HG03280 (cell line): ENCODE measurements around the gene ZIC2.

ENCODE experiments used
- ATAC-seq: cut with Tn5 transposase; IDR thresholded peaks from one replicate; pipeline ENCODE4 v1.9.1; 2021; ENCODE audit warnings: mild to moderate bottlenecking, moderate library complexity; ENCODE audit not compliant: unreplicated experiment

ZIC2 gene

DNA sequence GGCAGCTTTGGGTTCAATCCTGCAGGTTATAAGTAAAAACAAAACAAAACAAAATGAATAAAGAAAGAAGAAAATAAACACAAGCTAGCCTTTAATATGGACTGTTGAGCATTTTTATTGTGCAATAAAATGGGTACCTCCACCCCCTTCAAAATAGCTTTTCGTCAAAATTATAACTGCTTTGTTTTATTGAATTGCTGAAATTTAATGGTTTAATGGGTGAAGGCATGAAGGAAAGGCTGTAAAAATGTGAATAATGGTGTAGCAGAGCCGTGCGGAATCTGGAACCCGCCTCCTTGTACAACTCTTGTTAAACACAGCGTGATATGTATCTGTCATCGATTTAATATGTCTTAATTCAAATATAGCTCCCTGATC, 7.8 kb upstream of the ZIC2 start:
- ATAC-seq: no peak

DNA sequence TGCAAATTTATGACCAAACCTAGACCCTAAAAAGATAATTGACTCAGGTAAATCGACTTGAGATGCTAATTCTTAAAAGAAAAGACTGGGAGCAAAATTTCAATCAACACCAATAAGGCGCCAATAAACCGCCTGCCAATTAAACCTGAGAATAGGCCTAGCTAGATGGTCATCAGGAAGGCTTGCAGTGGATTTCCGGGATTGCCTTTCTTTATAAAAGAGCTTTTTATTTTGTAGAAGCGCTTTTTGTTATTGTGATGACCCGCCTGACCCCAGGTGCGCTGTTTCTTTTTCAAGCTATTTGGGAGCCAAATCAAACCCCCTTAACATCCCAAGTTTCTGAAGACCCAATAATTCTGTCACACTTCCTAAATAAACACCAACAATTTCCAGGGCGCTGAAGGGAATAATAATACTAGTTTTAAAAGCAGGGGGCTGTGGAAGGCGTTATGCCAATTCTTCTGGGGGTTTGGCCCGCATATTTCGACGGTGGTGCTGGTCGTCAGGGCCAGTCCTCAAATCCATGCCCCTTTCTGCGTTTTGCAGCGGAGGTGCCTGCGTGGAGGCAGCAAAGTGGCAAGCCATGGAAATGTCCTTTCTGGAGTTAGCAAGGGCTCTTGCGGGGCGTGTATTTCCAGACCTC, 7.2 kb upstream of the ZIC2 start:
- no peak for ATAC-seq

DNA sequence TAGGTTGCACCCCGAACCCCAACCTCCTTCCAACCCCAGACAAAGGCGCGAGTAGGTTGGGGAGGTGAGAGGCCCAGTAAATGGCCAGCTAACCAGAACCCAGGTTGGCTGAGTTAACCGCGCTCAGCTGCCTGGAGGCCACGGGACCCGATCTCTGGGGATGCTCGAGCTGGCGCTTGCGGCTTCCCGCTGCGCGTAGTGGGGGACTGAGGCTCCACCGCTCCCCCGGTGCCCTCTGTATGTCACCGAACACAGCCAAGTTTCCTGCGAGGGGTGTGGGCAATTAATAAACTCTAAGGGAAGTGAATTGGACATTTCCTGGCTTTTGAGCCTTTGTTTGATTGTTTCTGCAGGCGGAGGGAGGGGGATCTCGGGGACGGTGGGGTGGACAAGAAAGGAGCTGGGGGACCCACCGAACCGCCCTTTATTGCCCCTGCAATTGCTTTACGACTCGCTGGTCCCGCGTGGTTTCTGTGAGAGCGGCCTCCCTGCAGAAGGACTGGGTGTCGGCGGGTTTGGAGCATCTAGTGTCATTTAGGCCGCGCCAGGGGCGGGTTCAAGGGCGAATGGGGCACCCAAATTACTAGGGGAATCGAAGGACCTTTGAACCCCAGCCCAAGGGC, 6.5 kb upstream of the ZIC2 start:
- no peak for ATAC-seq

DNA sequence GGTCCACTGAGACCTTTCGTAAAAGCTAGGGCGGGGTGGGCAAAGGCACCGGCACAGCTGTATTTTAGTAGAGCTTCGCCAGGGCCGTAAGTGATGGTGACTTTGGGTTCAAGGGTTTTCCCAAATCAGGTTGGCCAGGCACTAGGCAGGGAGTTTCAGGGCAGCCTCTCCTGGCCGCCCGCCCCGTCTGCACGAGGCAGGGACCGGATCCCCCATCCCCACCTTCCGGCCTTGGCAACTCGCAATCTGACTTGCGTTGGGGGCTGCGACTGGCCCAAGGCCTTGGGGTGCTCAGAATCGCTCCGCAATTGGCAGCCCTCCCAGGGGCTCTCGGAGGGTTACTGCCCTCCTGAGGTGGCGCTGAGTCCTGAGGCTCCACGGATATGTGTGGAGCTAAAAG, 6.0 kb upstream of the ZIC2 start:
- no peak for ATAC-seq

DNA sequence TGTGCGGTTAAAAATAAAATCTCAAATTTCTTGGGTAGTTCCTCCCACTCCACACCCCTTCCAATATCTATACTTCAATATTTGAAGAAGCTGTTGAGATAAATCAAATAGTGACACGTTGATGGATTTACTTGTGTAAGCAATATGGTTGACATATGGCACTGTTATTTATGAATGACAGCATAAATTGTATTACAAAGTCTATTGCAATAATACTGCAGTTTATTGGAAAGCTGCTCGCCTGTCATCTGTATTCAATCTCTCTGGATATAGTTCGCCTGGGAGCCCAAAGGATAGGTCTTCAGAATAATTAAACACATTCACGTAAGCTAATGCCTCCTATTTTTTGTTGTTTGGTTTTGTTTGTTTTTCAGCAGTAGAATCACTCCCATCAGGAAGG, 5.0 kb upstream of the ZIC2 start:
- ATAC-seq: no peak

DNA sequence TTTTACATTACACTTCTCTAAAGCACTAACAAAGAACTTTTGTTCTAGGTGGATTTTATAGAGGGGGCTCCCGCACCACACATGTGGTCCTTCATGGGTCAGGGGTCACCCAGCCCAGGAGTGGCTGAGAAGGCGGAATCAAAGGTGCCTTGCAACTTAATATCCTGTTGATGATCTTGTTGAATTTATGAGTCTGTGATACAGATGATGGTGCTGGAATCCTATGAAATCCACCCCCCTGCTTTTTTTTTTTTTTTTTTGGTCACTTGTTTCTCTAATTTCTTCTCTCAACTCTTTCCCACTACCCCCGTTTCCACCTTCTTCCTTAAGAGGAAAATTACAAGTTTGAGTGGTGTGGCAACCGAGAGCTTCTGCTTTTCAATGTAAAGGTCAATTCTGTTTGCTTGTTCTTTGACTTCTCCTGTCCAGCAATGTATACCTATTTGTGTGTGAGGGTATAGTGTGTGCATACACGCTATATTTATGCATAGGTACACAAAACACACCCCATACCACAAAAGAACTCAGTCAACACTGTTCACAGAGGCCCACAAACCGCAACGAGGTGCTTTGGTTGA, 4.2 kb upstream of the ZIC2 start:
- no peak for ATAC-seq

DNA sequence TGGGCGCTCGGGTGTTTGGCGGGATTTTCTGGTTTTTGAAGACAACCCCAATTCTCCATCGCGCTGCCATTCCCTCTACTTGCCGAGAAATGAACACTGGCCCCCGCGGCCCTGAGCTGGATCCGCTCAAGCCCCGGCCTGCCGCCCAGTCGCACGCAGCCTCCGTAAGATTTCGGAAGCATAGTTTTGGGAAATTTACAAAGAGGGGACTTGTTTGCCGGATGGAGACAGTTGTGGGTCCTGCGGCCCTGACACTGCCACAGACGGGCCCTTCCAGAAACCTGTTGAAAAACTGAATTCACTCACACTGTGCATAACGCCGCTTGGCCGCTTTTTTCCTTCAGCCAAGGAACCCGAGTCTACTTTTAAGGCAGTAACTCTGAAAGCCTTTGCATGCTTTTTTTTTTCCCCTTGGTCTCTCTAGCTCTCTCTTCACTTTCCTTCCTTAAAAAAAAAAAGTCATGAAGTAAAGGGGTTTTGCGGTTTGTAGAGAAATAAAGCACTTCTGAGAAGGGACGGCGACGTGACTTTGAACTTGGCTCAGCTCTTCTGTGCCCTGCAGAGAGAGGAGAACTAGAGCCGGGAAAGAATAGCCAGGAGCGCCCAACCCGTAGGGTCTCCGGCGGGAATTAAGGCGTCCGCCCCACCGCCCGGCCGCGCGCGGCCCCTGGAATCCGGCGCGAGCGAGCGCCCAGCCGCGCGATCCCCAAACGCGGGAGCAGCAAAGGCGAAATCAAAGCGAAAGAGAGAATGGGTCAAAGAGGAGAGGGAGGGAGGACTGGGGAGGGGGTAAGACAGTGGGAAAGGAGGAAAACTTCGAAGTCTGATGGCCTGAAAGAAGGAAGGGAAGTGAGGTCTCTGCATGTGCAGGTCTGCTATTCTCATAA, 3.4 kb upstream of the ZIC2 start:
- ATAC-seq: no peak

DNA sequence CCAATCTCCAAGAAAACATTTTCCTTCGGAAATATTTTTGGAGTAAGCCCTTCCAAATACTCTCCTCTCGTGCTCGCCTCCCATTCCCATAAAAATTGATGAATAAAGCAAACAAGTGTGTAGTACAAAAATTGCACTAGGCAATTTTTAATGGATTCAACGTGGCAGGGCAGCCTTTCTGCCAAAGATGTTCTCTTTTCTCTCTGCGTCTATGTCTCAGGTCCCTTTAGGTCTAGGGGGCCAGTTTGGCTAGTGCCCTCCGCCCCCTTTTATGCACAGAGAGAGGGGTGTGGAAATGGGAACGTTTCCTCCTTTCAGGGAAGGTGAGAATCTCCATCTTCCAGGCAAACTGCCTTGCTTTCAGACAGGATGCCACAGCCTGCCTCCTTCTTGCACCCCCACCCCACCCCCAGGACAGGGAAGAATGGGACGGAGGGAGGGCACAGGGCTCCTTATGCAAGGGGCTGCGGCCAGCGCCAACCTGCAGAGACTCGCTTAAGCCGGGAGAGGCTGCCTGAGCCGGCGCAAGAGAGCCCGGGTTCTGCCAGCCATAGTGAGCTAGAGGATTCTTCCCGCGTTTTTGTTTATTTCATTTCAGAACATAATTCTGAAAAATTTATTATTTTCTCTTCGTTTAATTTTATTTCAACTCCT, 2.7 kb upstream of the ZIC2 start:
- ATAC-seq: no peak

GRCh38 chr13:99979453-99980200, 2.0 kb upstream of the ZIC2 start:
- ATAC-seq: no peak

GRCh38 chr13:99980201-99980823, 1.3 kb upstream of the ZIC2 start:
- ATAC-seq: peak; percentile 61

DNA sequence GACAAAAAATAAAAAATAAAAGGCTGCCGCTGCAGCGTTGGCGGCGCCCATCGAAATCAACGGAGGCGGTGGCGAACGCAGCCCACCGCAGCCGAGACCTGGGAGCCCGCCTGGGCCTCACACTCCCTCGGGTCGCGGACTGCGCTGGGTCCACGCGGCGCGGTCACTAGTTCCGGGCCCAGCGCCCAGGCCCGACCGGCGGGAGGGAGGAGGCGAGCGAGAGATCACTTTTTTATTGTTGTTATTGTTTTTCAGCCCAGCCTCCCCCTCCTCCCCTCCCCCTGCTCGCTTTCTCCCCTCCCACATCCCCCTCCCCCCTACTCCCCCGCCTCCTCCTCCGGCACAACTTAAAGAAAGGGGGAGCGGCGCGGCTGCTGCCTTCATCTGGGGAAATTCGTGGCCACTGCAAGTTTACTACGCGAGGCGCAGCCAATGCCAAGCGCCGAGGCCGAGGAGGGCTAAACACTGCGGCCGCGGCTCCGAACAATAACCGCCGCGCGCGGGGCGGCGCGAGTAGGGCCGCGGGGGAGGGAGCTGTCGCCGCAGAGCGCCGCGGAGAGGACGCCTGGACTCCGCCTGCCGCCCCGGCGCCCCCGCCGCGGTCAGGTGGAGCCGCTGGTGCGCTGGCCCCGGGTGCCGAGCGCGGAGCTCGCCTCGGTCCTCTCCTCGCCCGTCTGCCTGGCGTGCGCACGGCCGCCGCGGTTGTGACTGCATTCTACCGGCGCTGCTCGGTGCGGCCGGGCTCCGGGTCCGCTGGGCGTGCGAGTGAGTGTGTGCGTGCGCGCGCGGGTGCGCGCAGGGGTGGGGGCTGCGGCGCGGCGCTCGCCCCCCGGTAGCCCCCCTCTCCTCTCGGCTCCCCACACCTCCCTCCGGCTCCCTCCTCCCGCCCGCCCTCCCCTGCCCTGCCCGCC, 505 bp upstream of the ZIC2 start:
- no peak for ATAC-seq

- no peak for ATAC-seq
Observed at GRCh38 chr13:99982036-99982730, 599 bp downstream of the ZIC2 start.

GRCh38 chr13:99982731-99983498, 1.3 kb downstream of the ZIC2 start:
- no peak for ATAC-seq

DNA sequence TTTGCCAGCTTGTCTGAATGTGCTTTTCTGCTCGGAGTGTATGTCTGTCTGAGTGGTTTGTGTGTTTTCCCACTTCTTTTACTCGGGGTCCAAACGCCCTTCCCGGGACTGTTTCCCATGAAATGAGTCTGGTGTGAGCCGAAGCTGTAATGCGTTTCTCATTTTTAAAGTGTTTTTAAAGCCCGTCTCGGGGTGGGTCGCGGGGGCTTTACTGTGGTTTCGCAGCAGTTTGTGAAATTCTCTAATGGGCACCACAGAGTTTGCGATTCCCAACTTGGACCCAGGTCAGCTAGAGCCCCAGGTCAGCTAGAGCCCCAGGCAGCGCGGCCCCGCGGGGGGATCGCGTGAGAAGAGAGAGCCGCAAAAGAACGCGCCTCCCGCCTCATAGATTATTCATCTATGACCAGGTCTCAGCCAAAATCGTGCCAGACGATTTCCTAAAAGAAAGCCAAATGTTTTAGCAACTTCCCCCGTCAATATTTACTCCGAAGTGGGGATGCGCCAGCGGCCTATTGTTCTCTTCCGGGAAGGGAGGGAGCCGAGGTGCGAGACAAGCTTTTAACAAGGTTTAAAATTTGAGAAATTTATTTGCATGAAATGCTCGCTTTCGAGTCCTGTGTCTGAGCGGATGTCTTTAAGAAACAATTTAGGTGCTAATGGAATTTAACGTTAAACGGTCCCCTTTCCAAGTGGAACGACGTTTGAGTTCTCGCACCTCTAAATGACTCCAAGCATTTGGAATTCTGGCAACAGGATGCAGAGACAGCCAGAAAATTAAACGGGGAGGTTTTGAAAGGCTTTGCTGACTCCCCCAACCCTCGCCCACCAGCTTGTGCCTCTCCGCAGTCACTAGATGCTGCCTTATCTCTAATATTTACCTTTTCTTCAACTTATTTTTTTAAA, 2.2 kb downstream of the ZIC2 start:
- ATAC-seq: no peak

DNA sequence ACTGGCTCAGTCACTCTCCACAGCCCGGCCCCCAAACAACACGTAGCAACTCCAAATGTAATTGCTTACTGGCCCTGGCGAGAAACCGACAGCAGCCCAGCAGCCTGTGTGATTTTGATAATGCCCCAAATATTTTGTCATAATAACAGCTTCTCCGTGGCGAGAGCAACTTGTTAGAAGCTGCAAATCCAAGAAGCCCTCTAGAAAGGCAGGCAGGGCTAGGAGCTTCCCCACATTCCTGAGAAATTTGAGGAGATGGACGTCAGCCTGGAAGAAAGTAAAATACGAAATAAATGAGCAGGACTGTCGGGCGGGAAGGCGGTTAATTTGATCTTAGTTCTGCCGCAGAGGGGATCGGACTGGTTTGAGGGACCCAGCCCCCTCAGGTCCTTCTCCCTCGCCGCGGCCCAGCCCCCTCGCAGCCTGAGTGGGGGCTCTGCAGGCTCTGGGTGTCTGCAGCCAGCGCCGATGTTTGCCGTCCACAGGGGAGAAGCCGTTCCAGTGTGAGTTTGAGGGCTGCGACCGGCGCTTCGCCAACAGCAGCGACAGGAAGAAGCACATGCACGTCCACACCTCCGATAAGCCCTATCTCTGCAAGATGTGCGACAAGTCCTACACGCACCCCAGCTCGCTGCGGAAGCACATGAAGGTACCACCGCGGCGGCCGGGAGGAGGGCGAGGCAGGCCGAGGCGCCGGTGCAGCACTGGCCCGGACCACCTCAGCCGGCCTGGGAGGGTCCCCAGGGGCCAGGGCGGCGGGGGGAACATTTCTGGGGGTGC, 3.1 kb downstream of the ZIC2 start:
- ATAC-seq: no peak
